Mesendoderm (in vitro differentiated cells): ENCODE measurements around the gene GLIS1.

Source experiments
- DNase-seq: peaks from one replicate; pipeline ENCODE4 v3.0.0; 2013
- H2AK5ac ChIP-seq: 2 replicates; pipeline ENCODE4 v1.6.1; 2013; ENCODE audit warnings: low read length, inconsistent platforms
- H2BK120ac ChIP-seq: 2 replicates; pipeline ENCODE4 v1.6.1; 2013; ENCODE audit warnings: low read depth, mild to moderate bottlenecking, low read length, moderate library complexity, mixed read lengths
- H2BK15ac ChIP-seq: replicated peaks from 2 replicates; pipeline ENCODE4 v1.6.1; 2013; ENCODE audit warnings: low read depth, mild to moderate bottlenecking, moderate library complexity
- H2BK5ac ChIP-seq: 2 replicates; pipeline ENCODE4 v1.6.1; 2013; ENCODE audit warnings: low read length, inconsistent platforms
- H3K18ac ChIP-seq: 2 replicates; pipeline ENCODE4 v1.6.1; 2013; ENCODE audit warnings: mild to moderate bottlenecking, low read length, mixed read lengths
- H3K23ac ChIP-seq: one replicate; pipeline ENCODE4 v1.6.1; 2013; ENCODE audit warnings: low read length
- H3K27ac ChIP-seq: 2 replicates; pipeline ENCODE4 v1.5.1; 2013; ENCODE audit warnings: low read depth, mild to moderate bottlenecking, inconsistent platforms, low read length, moderate library complexity
- H3K27me3 ChIP-seq: 2 replicates; pipeline ENCODE4 v1.6.1; 2013; ENCODE audit warnings: low read length, control low read depth, mild to moderate bottlenecking, inconsistent platforms; ENCODE audit not compliant: insufficient read depth, poor library complexity
- H3K36me3 ChIP-seq: 2 replicates; pipeline ENCODE4 v1.6.1; 2013; ENCODE audit warnings: low read length, inconsistent platforms; ENCODE audit not compliant: control insufficient read depth, insufficient read depth
- H3K4ac ChIP-seq: one replicate; pipeline ENCODE4 v1.6.1; 2013; ENCODE audit warnings: low read depth, mild to moderate bottlenecking, low read length, moderate library complexity
- H3K4me1 ChIP-seq: 2 replicates; pipeline ENCODE4 v1.6.1; 2013; ENCODE audit warnings: low read depth, low read length, inconsistent platforms; ENCODE audit not compliant: control insufficient read depth
- H3K4me2 ChIP-seq: 2 replicates; pipeline ENCODE4 v1.6.1; 2013; ENCODE audit warnings: low read length
- H3K4me3 ChIP-seq: 2 replicates; pipeline ENCODE4 v1.5.1; 2013; ENCODE audit warnings: mild to moderate bottlenecking, low read length
- H3K56ac ChIP-seq: one replicate; pipeline ENCODE4 v1.6.1; 2013; ENCODE audit warnings: low read length
- H3K79me1 ChIP-seq: 2 replicates; pipeline ENCODE4 v1.6.1; 2013; ENCODE audit warnings: low read length, inconsistent platforms
- H3K79me2 ChIP-seq: 2 replicates; pipeline ENCODE4 v1.6.1; 2013; ENCODE audit warnings: mild to moderate bottlenecking, low read length; ENCODE audit not compliant: control insufficient read depth, insufficient read depth
- H3K9ac ChIP-seq: 2 replicates; pipeline ENCODE4 v1.6.1; 2013; ENCODE audit warnings: low read length, inconsistent platforms
- H4K5ac ChIP-seq: one replicate; pipeline ENCODE4 v1.6.1; 2013; ENCODE audit warnings: low read length
- H4K8ac ChIP-seq: one replicate; pipeline ENCODE4 v1.6.1; 2013; ENCODE audit warnings: low read depth, mild to moderate bottlenecking, control low read depth, low read length, moderate library complexity
- WGBS: extraction: QIAGEN DNeasy Blood & Tissue Kit; methylation state at CpG from one replicate; pipeline ENCODE4 v1.1.7; 2013; ENCODE audit warnings: low lambda C conversion rate, missing lambda C conversion rate; ENCODE audit not compliant: insufficient coverage; ENCODE audit errors: extremely low coverage; 5-methylcytosine and 5-hydroxymethylcytosine counted together

Gene GLIS1

DNA sequence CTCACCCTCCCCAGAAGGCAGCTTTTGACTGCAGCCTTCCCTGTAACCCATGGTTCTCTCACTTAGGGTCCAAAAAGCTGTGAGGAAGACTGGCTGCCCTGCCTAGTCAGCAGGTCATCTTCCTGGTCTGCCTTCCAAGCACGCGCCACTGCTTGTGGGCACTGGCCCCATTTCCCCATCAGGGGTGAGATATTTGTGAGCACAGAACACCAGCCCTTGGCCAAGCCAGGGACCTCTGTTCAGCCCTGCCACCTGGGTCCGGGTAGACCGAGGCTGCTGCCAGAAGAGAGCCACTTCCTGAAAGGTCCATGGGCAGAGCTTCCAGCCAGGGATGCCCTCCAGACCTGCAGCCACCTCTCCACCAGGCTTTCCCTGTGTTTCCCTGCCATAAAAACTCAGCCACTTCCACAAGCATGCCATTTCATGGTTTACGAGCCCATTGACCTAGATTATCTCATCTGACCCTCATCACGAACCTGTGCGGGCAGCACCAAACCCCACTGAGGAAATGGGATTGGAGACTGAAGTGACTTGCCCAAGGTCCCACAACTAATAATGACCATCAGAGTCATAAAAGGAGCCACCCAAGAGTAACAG, 40.5 kb downstream of the GLIS1 start:
- Histone ChIP-seq H3K79me2 (peaks cover 2% of the 10 kb centered on the region), H3K4me3 (no peak overlapping the region), H3K4me2 (no peak overlapping the region), H4K5ac (no peak overlapping the region), H2BK120ac (no peak overlapping the region), H3K9ac (no peak overlapping the region), H3K4ac (no peak overlapping the region), H3K79me1 (peaks cover 20% of the 10 kb centered on the region), H3K27ac (no peak overlapping the region), H2BK5ac (no peak overlapping the region), H3K56ac (no peak overlapping the region), H3K18ac (no peak overlapping the region), H3K36me3 (no peaks in the 10 kb centered on the region), H2BK15ac (no peak overlapping the region), H4K8ac (no peak overlapping the region), H3K27me3 (no peaks in the 10 kb centered on the region), H3K23ac (no peak overlapping the region), H2AK5ac (no peak overlapping the region), H3K4me1 (peaks cover 12% of the 10 kb centered on the region)
- DNase-seq = no peak
- WGBS = no CpG with 5 or more reads among the region's 7 CpGs

DNA sequence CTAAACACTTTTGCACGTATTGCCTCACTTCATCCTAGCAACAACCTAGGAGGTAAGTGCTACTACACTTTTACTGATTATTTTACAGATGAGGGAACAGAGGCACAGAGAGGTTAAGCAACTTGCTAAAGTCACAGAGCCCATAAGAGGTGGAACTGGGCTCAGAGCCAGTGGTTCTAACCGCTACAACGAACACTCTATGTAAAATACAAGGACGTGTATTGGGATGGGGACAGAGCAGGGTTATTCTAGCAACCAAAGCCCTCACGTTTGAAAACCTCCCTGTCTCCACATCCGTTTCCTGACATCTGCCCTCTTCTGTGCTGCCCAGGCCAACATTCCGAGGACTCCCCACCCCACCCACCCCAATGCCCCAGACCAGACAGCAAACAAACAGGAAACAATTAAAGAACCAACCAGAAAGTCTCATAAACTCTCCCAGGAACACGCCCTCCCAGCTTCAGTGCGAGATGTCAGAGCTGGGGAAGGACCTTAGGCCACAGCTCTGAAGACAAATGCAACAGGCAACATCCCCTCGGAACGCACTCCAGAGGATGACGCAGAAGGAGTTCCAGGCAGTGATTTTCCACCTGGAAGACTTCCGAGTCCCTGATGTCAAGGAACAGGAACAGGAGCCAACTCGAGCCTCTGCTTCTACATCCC, 41.1 kb downstream of the GLIS1 start:
- H3K79me2 ChIP-seq = peaks cover 2% of the 10 kb centered on the region
- no peak overlapping the region for H2BK15ac ChIP-seq
- no peak overlapping the region for H4K5ac ChIP-seq
- H3K27me3 ChIP-seq = no peaks in the 10 kb centered on the region
- no peaks in the 10 kb centered on the region for H3K36me3 ChIP-seq
- H3K4me2 ChIP-seq = no peak overlapping the region
- no peak overlapping the region for H3K27ac ChIP-seq
- no peak overlapping the region for H2BK5ac ChIP-seq
- no peak overlapping the region for H3K9ac ChIP-seq
- no peak overlapping the region for H3K4ac ChIP-seq
- H2AK5ac ChIP-seq = no peak overlapping the region
- H3K79me1 ChIP-seq = peaks cover 21% of the 10 kb centered on the region
- H3K23ac ChIP-seq = no peak overlapping the region
- no peak overlapping the region for H3K4me3 ChIP-seq
- no peak overlapping the region for H3K18ac ChIP-seq
- H3K4me1 ChIP-seq = peaks cover 12% of the 10 kb centered on the region
- WGBS = no CpG with 5 or more reads among the region's 14 CpGs
- H2BK120ac ChIP-seq = no peak overlapping the region
- H4K8ac ChIP-seq = no peak overlapping the region
- DNase-seq = no peak
- no peak overlapping the region for H3K56ac ChIP-seq

DNA sequence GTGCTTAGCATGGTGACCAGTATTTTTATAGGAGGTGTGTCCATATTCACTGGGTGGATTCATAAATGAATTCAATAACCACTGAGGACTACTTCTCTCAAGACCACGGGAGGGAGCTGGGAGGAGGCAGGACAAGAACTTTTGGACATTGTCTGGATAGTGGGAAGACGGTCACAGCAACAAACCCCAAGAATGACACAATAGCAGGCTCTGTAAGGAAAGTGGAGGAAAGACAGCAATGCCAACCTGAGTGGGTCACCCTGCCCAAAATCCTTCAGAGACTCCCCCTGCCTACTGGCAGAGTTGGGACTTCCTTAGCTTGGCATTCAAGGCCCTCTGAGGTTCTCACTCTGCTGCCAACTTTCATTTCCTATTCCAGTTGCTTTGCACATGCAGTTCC, 42.0 kb downstream of the GLIS1 start:
- no peak overlapping the region for H3K27ac ChIP-seq
- no peak overlapping the region for H4K8ac ChIP-seq
- H2BK15ac ChIP-seq = no peak overlapping the region
- no peak overlapping the region for H3K18ac ChIP-seq
- H3K27me3 ChIP-seq = no peaks in the 10 kb centered on the region
- no CpG with 5 or more reads among the region's 2 CpGs for WGBS
- no peaks in the 10 kb centered on the region for H3K36me3 ChIP-seq
- H2BK5ac ChIP-seq = no peak overlapping the region
- no peak overlapping the region for H3K4me3 ChIP-seq
- no peak overlapping the region for H3K9ac ChIP-seq
- H3K4me2 ChIP-seq = no peak overlapping the region
- H2BK120ac ChIP-seq = no peak overlapping the region
- peaks cover 21% of the 10 kb centered on the region for H3K79me1 ChIP-seq
- peaks cover 2% of the 10 kb centered on the region for H3K79me2 ChIP-seq
- no peak overlapping the region for H3K56ac ChIP-seq
- no peak overlapping the region for H2AK5ac ChIP-seq
- no peak overlapping the region for H4K5ac ChIP-seq
- H3K4ac ChIP-seq = no peak overlapping the region
- DNase-seq = no peak
- H3K4me1 ChIP-seq = peaks cover 14% of the 10 kb centered on the region
- H3K23ac ChIP-seq = no peak overlapping the region

DNA sequence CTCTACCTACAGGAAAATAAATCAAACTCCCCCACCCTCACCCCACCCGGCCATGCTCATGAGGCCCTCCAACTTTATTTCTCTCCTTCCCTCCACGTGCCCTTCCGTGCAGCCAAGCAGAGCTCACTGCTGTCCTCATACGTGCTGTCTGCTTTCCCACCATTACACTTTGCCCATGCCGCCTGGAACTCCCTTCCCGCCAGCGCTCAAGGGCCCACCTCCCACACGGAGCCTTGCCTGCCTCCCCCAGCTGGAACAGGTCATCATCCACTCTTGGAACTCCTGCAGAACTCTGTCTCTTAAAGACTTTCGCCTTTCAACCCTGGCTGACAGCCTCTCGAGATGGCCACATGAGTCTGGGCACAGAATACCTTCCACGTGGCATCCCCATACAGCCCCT, 42.4 kb downstream of the GLIS1 start:
- H3K23ac ChIP-seq = no peak overlapping the region
- H3K79me2 ChIP-seq = peaks cover 2% of the 10 kb centered on the region
- H3K56ac ChIP-seq = no peak overlapping the region
- H3K36me3 ChIP-seq = no peaks in the 10 kb centered on the region
- no peak overlapping the region for H2BK5ac ChIP-seq
- H3K4me1 ChIP-seq = peaks cover 14% of the 10 kb centered on the region
- no peak overlapping the region for H2AK5ac ChIP-seq
- H3K4me2 ChIP-seq = no peak overlapping the region
- no peaks in the 10 kb centered on the region for H3K27me3 ChIP-seq
- no peak overlapping the region for H3K18ac ChIP-seq
- DNase-seq = no peak
- no CpG with 5 or more reads among the region's 11 CpGs for WGBS
- H4K8ac ChIP-seq = no peak overlapping the region
- H2BK120ac ChIP-seq = no peak overlapping the region
- H3K4me3 ChIP-seq = no peak overlapping the region
- peaks cover 24% of the 10 kb centered on the region for H3K79me1 ChIP-seq
- H4K5ac ChIP-seq = no peak overlapping the region
- H3K27ac ChIP-seq = no peak overlapping the region
- H2BK15ac ChIP-seq = no peak overlapping the region
- no peak overlapping the region for H3K4ac ChIP-seq
- H3K9ac ChIP-seq = no peak overlapping the region

DNA sequence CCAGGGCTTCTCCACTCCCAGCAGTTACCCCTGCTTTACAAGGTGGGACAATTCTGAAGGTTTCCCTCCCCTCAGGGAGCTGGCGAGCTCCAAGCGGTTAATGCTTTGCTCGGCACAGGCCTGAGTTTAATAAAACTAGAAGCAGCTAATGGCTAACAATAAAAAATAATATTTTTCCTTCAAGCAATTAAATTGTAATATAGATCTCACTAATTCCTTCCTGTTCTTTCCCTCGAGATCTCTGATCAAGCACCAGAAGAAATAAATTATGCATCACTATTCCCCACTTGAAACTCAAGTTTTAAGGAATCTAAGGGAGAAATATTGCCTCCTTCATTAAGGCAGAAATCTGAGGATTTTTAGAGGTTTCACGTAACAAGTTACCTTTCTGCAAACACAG, 42.9 kb downstream of the GLIS1 start:
- H2AK5ac ChIP-seq = no peak overlapping the region
- peaks cover 16% of the 10 kb centered on the region for H3K4me1 ChIP-seq
- DNase-seq = no peak
- H3K79me1 ChIP-seq = peaks cover 24% of the 10 kb centered on the region
- H3K4me3 ChIP-seq = no peak overlapping the region
- no peak overlapping the region for H2BK5ac ChIP-seq
- no peak overlapping the region for H3K9ac ChIP-seq
- H3K36me3 ChIP-seq = no peaks in the 10 kb centered on the region
- no peaks in the 10 kb centered on the region for H3K27me3 ChIP-seq
- H3K79me2 ChIP-seq = peaks cover 2% of the 10 kb centered on the region
- no CpG with 5 or more reads among the region's 5 CpGs for WGBS
- H3K27ac ChIP-seq = no peak overlapping the region
- H3K56ac ChIP-seq = peak overlapping the region; percentile 38
- no peak overlapping the region for H3K4me2 ChIP-seq
- H3K18ac ChIP-seq = no peak overlapping the region
- no peak overlapping the region for H3K4ac ChIP-seq
- H4K5ac ChIP-seq = no peak overlapping the region
- no peak overlapping the region for H2BK15ac ChIP-seq
- H2BK120ac ChIP-seq = no peak overlapping the region
- H3K23ac ChIP-seq = no peak overlapping the region
- H4K8ac ChIP-seq = no peak overlapping the region

DNA sequence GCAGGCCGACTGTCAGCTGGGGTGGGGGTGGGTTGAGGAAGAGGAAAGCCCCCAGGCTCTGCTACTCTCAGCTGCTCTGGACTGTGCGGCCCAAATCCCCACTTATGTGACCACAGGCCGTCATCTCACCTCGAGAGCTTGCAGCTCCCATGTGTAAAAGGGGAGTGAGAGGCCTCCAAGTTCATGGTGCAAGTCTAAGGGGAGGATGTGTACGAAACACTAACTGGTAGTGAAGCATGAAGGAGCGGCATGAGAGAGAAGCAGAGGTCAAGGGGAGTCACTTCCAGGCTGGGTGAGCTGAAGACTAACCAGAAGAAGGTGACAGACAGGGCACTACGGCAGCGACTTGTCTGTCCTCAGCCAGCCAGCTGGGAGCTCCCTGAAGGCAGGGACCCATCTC, 43.8 kb downstream of the GLIS1 start:
- Histone ChIP-seq H3K4me1 (peaks cover 16% of the 10 kb centered on the region), H4K5ac (no peak overlapping the region), H2AK5ac (no peak overlapping the region), H3K23ac (no peak overlapping the region), H3K9ac (no peak overlapping the region), H2BK5ac (no peak overlapping the region), H3K18ac (no peak overlapping the region), H3K36me3 (no peaks in the 10 kb centered on the region), H2BK15ac (no peak overlapping the region), H3K56ac (peak overlapping the region; percentile 51), H3K4me2 (no peak overlapping the region), H3K79me2 (peaks cover under 1% of the 10 kb centered on the region), H3K79me1 (peaks cover 24% of the 10 kb centered on the region), H3K27ac (no peak overlapping the region), H2BK120ac (no peak overlapping the region), H3K4me3 (no peak overlapping the region), H4K8ac (no peak overlapping the region), H3K27me3 (no peaks in the 10 kb centered on the region), H3K4ac (no peak overlapping the region)
- WGBS = no CpG with 5 or more reads among the region's 8 CpGs
- DNase-seq = no peak
